H1 (cell line): ENCODE data around the gene KCNH8.

Source experiments
- CTCF ChIP-seq, 3 experiments: IDR thresholded peaks; 1 replicate in 2 of 3; 2 replicates in 1 of 3; pipeline versions ENCODE4 v1.5.1 to v1.6.1; 2011; ENCODE audit warnings: low read length in 3 of 3, mild to moderate bottlenecking in 3 of 3, inconsistent platforms in 2 of 3, low read depth in 1 of 3, moderate library complexity in 1 of 3; ENCODE audit not compliant: insufficient read depth in 1 of 3; ENCODE audit errors: control extremely low read depth in 1 of 3
- POLR2AphosphoS5 ChIP-seq: IDR thresholded peaks from 2 replicates; pipeline ENCODE4 v1.6.1; 2011; ENCODE audit warnings: low read depth, low read length
- SIX5 ChIP-seq: IDR thresholded peaks from 2 replicates; pipeline ENCODE4 v1.6.1; 2011; ENCODE audit warnings: mild to moderate bottlenecking, low read depth, low read length
- TAF1 ChIP-seq: IDR thresholded peaks from 2 replicates; pipeline ENCODE4 v1.6.1; 2011; ENCODE audit warnings: mild to moderate bottlenecking, low read depth, low read length
- ZNF274 ChIP-seq: IDR thresholded peaks from 2 replicates; pipeline ENCODE4 v1.7.0; 2012; ENCODE audit warnings: low read length, borderline replicate concordance; ENCODE audit errors: extremely low read depth

GRCh38 chr3:19284974-19285373, 136.7 kb downstream of the KCNH8 start:
- TF ChIP-seq TAF1 (no peak), POLR2AphosphoS5 (no peak), CTCF (IDR thresholded peaks at IDR 0.05; ENCODE audit: control extremely low read depth in 1 of 3, insufficient read depth in 1 of 3, low read depth in 1 of 3, low read length in 3 of 3) (no peak), SIX5 (no peak), ZNF274 (no peak)
